ENCODE results near the gene KCND3.

DNA sequence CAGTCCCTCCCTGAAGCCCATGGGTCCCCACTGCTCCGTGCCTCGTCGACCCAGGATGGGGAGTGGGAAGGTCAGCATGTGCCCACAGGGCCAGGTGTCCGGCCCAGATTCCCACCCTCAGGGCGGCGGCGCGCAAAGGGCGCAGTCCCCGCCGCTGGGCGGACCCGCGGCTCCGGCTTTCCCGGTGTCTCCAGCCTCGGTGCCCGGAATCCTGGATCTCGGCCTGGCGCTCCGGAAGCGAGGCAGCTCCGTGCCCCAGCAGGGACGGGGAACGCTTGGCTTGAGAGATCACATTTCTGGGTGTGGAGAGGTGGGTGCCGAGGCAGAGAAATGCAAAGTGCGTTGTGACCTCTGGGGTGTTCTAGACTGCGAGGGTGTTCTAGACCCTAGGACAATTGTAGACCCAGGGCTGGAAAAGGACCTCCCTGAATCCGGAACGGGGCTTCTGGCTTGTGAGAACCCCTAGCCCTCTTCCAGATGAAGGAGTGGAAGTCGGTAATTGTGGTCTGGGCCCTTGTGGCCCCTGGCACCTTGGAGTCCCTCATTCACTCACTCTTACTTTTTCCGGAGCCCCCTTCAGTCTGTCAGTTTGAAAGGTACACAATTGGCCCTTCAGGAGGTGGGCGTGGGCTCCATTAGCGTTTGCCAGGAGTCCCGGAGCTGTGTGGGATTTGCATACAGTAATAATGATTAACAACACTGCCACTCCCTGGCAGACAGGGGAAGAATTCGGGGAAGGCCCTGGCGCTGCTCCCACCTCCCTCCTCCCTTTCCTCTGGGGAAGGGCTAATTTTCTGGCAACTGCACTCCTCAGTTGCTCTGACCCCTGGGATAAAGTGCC is 1.6 kb upstream of the KCND3 start:
- no peak for TF ChIP-seq EZH2 (IDR thresholded peaks at IDR 0.05)
- no peak for TF ChIP-seq POLR2AphosphoS5 (IDR thresholded peaks at IDR 0.05; ENCODE audit: borderline replicate concordance, low read depth, low read length)
- no peak for TF ChIP-seq FOXP2 (optimal IDR thresholded peaks at IDR 0.05; ENCODE audit: control extremely low read depth, extremely low read length, insufficient read depth)

Measured in SK-N-MC (cell line).